B cell (primary cell): ENCODE results near the gene FOXN3. TPM values are rescaled to one million over a fixed set of nuclear protein-coding genes. Genes with fewer than 3 reads are reported as not detected.

ENCODE experiments used
- ATAC-seq: fragments of 200-7000 bp; cut with Tn5 transposase; one replicate; pipeline ENCODE4 v1.10.0; 2021; ENCODE audit warnings: low read depth, mild to moderate bottlenecking, moderate number of reproducible peaks, moderate library complexity
- CTCF ChIA-PET: fragments of 350-600 bp; sonication (Branson Sonifier 250); formaldehyde crosslinking; loops from one replicate; lab custom pipeline; 2021; ENCODE audit warnings: antibody characterized with exemption, inconsistent platforms; lab: Charles Lee
- POLR2A ChIA-PET: fragments of 350-600 bp; sonication (Branson Sonifier 250); formaldehyde crosslinking; loops from one replicate; lab custom pipeline; 2021; ENCODE audit warnings: antibody characterized with exemption; lab: Charles Lee
- DNase-seq: peaks from one replicate; pipeline ENCODE4 v3.0.0; 2013
- H2AFZ ChIP-seq: 2 replicates; pipeline ENCODE4 v1.6.1; 2012; ENCODE audit warnings: mild to moderate bottlenecking, low read depth, low read length; ENCODE audit not compliant: insufficient read depth, poor library complexity, severe bottlenecking
- H3K27ac ChIP-seq, 2 donors: 1 replicate in 1 of 2; 2 replicates in 1 of 2; pipeline ENCODE4 v1.5.1; 2012 to 2013; ENCODE audit warnings: low read length in 2 of 2, mild to moderate bottlenecking in 2 of 2, moderate library complexity in 1 of 2
- H3K27me3 ChIP-seq, 4 experiments: fragments of 200-600 bp in 1 of 4; sonication (generic) in 1 of 4; replicated peaks in 1 of 4; 1 replicate in 2 of 4; 2 replicates in 2 of 4; pipeline versions ENCODE4 v1.6.1 to v1.7.0; 2013 to 2016; ENCODE audit warnings: low read length in 3 of 4, mild to moderate bottlenecking in 2 of 4, mixed read lengths in 1 of 4, moderate library complexity in 1 of 4; ENCODE audit not compliant: insufficient read depth in 4 of 4, control insufficient read depth in 3 of 4; ENCODE audit errors: control extremely low read depth in 1 of 4
- H3K36me3 ChIP-seq, 2 experiments: replicated peaks in 1 of 2; 1 replicate in 1 of 2; 2 replicates in 1 of 2; pipeline versions ENCODE4 v1.6.1 to v1.7.1; 2013; ENCODE audit warnings: low read length in 1 of 2; ENCODE audit not compliant: insufficient read depth in 2 of 2, control insufficient read depth in 1 of 2; ENCODE audit errors: control extremely low read depth in 1 of 2, extremely low read depth in 1 of 2
- H3K4me1 ChIP-seq, 2 donors: fragments of 200-600 bp in 1 of 2; sonication (generic) in 1 of 2; 1 replicate in 1 of 2; 2 replicates in 1 of 2; pipeline versions ENCODE4 v1.5.1 to v1.6.1; 2013 to 2017; ENCODE audit warnings: low read length in 2 of 2; ENCODE audit not compliant: control insufficient read depth in 2 of 2, insufficient read depth in 2 of 2
- H3K4me2 ChIP-seq: replicated peaks from 2 replicates; pipeline ENCODE3; 2012; ENCODE audit warnings: mild to moderate bottlenecking, low read depth, low read length; ENCODE audit not compliant: poor library complexity, severe bottlenecking
- H3K4me3 ChIP-seq, 5 experiments: fragments of 200-600 bp in 1 of 5; sonication (generic) in 1 of 5; 1 replicate in 3 of 5; 2 replicates in 2 of 5; pipeline versions ENCODE4 v1.5.1 to v1.7.0; 2011 to 2016; ENCODE audit warnings: low read length in 4 of 5, mild to moderate bottlenecking in 4 of 5, low read depth in 2 of 5, control low read depth in 1 of 5, moderate library complexity in 1 of 5; ENCODE audit not compliant: insufficient read depth in 1 of 5; ENCODE audit errors: control extremely low read depth in 1 of 5, extremely low read depth in 1 of 5
- H3K79me2 ChIP-seq: fragments of 200-600 bp; sonication (generic); one replicate; pipeline ENCODE4 v1.6.0; 2016; ENCODE audit warnings: low read length; ENCODE audit not compliant: control insufficient read depth, insufficient read depth
- H3K9ac ChIP-seq: fragments of 200-600 bp; sonication (generic); 2 replicates; pipeline ENCODE4 v1.6.1; 2017; ENCODE audit warnings: mild to moderate bottlenecking, low read length, moderate library complexity
- H3K9me3 ChIP-seq, 3 donors: one replicate each; pipeline versions ENCODE4 v1.6.1 to v1.7.1; 2013; ENCODE audit warnings: low read length in 2 of 3; ENCODE audit not compliant: control insufficient read depth in 2 of 3, insufficient read depth in 1 of 3; ENCODE audit errors: control extremely low read depth in 1 of 3
- H4K20me1 ChIP-seq: 2 replicates; pipeline ENCODE4 v1.6.0; 2012; ENCODE audit warnings: mild to moderate bottlenecking, low read length; ENCODE audit not compliant: insufficient read depth, control insufficient read depth, poor library complexity, severe bottlenecking
- H3K27ac Mint-ChIP-seq: one replicate; pipeline ENCODE4 v1.8.0; 2021; ENCODE audit warnings: mixed read lengths
- H3K27me3 Mint-ChIP-seq: one replicate; pipeline ENCODE4 v1.8.0; 2021; ENCODE audit warnings: mixed read lengths
- H3K4me1 Mint-ChIP-seq: one replicate; pipeline ENCODE4 v1.8.0; 2021; ENCODE audit warnings: mixed read lengths
- H3K4me3 Mint-ChIP-seq: one replicate; pipeline ENCODE4 v1.8.0; 2021; ENCODE audit warnings: mixed read lengths
- H3K9me3 Mint-ChIP-seq: one replicate; pipeline ENCODE4 v1.8.0; 2022; ENCODE audit warnings: mixed read lengths; ENCODE audit not compliant: insufficient read depth
- CTCF ChIP-seq: fragments of 200-600 bp; IDR thresholded peaks from one replicate; pipeline ENCODE4 v1.8.0; 2022; ENCODE audit warnings: antibody characterized with exemption, mild to moderate bottlenecking
- EZH2 ChIP-seq: IDR thresholded peaks from 2 replicates; pipeline ENCODE4 v1.6.1; 2012; ENCODE audit warnings: borderline replicate concordance, low read depth, mild to moderate bottlenecking, moderate library complexity, low read length; ENCODE audit not compliant: insufficient read depth, poor library complexity, severe bottlenecking
- whole genome bisulfite sequencing: methylation state at CpG from one replicate; pipeline ENCODE4 v1.1.5; 2013; ENCODE audit warnings: missing lambda C conversion rate; ENCODE audit not compliant: insufficient coverage; 5-methylcytosine and 5-hydroxymethylcytosine counted together
- intact Hi-C: fragments of 100-400 bp; cut with micrococcal nuclease; formaldehyde crosslinking; loops from one replicate; pipeline ENCODE4 v1.10.0; 2022
- polyA plus RNA-seq: library from polyadenylated mRNA; depleted of rRNA; stranded (reverse); fragments of >200 nt; gene quantifications from 2 replicates; pipeline ENCODE4 v1.2.3, GENCODE V29; 2012
- total RNA-seq, 2 donors: library from RNA; stranded (reverse); fragments of 120-200 nt in 1 of 2; gene quantifications; 1 replicate in 1 of 2; 2 replicates in 1 of 2; pipeline versions ENCODE4 v1.2.3 to v1.2.4, GENCODE V29; 2013 to 2022

FOXN3 gene
- total and polyA plus RNA-seq, 2 donors (not counting 1 experiment from before 2014, with no cell fraction given) = 80.6 to 98.2 TPM

DNA sequence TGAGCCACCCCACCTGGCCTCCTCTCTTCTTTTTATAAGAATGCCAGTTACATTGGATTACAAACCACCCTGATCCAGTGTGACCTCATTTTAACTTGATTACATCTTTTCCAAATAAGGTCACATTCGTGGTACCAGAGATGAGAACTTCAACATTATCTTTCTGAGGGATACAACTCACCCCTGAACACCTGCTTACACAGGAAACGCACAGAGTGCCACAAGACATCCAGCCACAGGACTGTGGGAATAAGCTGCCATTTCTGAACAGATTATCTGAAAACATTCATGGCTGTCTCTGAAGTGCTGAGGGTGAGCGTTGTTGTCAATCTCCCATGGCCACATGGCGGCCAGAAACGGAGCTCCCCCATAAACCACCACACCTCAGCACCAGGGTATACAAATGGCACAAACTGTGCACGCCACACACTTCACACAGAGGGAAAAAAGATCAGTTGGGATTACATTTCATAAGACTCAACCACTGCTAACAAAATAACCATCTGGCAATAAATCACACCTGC, 23.7 kb downstream of the FOXN3 start:
- H3K27ac Mint-ChIP-seq = peak overlapping the region; percentile 60
- no peak overlapping the region for H3K4me2 ChIP-seq
- H3K9me3 Mint-ChIP-seq = peaks cover 2% of the 10 kb centered on the region
- H3K27ac ChIP-seq = no peak overlapping the region
- peaks cover 97% of the 10 kb centered on the region for H3K79me2 ChIP-seq
- peaks cover 53% of the 10 kb centered on the region for H4K20me1 ChIP-seq
- no peaks in the 10 kb centered on the region for H3K27me3 Mint-ChIP-seq
- no peak overlapping the region for H3K9ac ChIP-seq
- H2AFZ ChIP-seq = no peak overlapping the region
- peaks cover 10 to 15% of the 10 kb centered on the region in 2 donors for H3K4me1 ChIP-seq
- ChIA-PET CTCF (interaction anchor here (1.8 to 2.6 kb wide), 2 partner anchors 57 to 217 kb away, joined by 6 to 8 read pairs; no protein-coding TSS in a partner anchor), POLR2A (no interaction called here)
- intact Hi-C loops = no loop called here
- TF ChIP-seq CTCF (no peak), EZH2 (no peak)
- WGBS = 58% methylated on average over 5 of the region's 6 CpGs
- H3K4me3 ChIP-seq = no peak overlapping the region
- H3K9me3 ChIP-seq = no peaks in the 10 kb centered on the region
- no peak for DNase-seq
- H3K27me3 ChIP-seq = no peaks in the 10 kb centered on the region
- peaks cover 63% of the 10 kb centered on the region for H3K4me1 Mint-ChIP-seq
- no peak for ATAC-seq
- H3K4me3 Mint-ChIP-seq = no peak overlapping the region
- H3K36me3 ChIP-seq = peaks cover 0 to 2% of the 10 kb centered on the region in 2 experiments

GRCh38 chr14:89392181-89392580, 24.9 kb downstream of the FOXN3 start:
- Mint-ChIP-seq H3K9me3 (peaks cover 2% of the 10 kb centered on the region), H3K27ac (peak overlapping the region; percentile 20), H3K27me3 (no peaks in the 10 kb centered on the region), H3K4me1 (peaks cover 62% of the 10 kb centered on the region), H3K4me3 (no peak overlapping the region)
- no peak for TF ChIP-seq CTCF
- TF ChIP-seq EZH2 = no peak
- H3K9ac ChIP-seq = no peak overlapping the region
- ChIA-PET CTCF (interaction anchor here (1.8 kb wide), 1 partner anchor 215 kb away, joined by 6 read pairs; no protein-coding TSS in a partner anchor), POLR2A (interaction anchor here (0.9 kb wide), 1 partner anchor 9 kb away, joined by 4 read pairs; no protein-coding TSS in a partner anchor)
- peaks cover 51% of the 10 kb centered on the region for H4K20me1 ChIP-seq
- 80% methylated on average over 5 of the region's 5 CpGs for WGBS
- peaks cover 0 to 2% of the 10 kb centered on the region in 2 experiments for H3K36me3 ChIP-seq
- no peak overlapping the region for H2AFZ ChIP-seq
- H3K4me2 ChIP-seq = no peak overlapping the region
- peaks cover 97% of the 10 kb centered on the region for H3K79me2 ChIP-seq
- intact Hi-C loops = no loop called here
- DNase-seq (no peak), ATAC-seq (no peak)
- H3K27ac ChIP-seq = no peak overlapping the region
- H3K9me3 ChIP-seq = no peaks in the 10 kb centered on the region
- H3K4me1 ChIP-seq = peaks cover 10 to 16% of the 10 kb centered on the region in 2 donors
- no peaks in the 10 kb centered on the region for H3K27me3 ChIP-seq
- no peak overlapping the region for H3K4me3 ChIP-seq
